Activated T-helper 2 cell treated with anti-CD3 and anti-CD28 coated beads, Interferon-gamma antibody, Interleukin-2, Interleukin-4, amounts not matched to agents 10 μg/mL and 5 μg/mL and 100 μg/mL, durations not matched to agents 14 hours and 24 hours and 36 hours (primary cell): Measurements from ENCODE around the gene KRTAP10-9. TPM values are rescaled to one million over a fixed set of nuclear protein-coding genes. Genes with fewer than 3 reads are reported as not detected.

Experiments
- total RNA-seq: library from RNA; stranded (reverse); gene quantifications from 2 replicates; pipeline ENCODE4 v1.2.3, GENCODE V29; 2022

The KRTAP10-9 gene
- total RNA-seq, 1 donor from 2014 or later, result not detected

Other genes with a start within 250 kb of the KRTAP10-9 start
- gene LRRC3, start 171.6 kb upstream of the KRTAP10-9 start, total RNA-seq, result 2.2 and 2.3 TPM in 2 replicates
- not detected in 2 replicates for gene KRTAP10-1, start 86.9 kb upstream of the KRTAP10-9 start, total RNA-seq
- not detected in 2 replicates for gene KRTAP10-2, start 75.6 kb upstream of the KRTAP10-9 start, total RNA-seq
- not detected in 2 replicates for gene KRTAP10-3, start 68.3 kb upstream of the KRTAP10-9 start, total RNA-seq
- not detected in 2 replicates for gene KRTAP10-4, start 53.4 kb upstream of the KRTAP10-9 start, total RNA-seq
- gene KRTAP10-5, start 46.5 kb upstream of the KRTAP10-9 start, total RNA-seq, result not detected in 2 replicates
- gene KRTAP10-6, start 34.6 kb upstream of the KRTAP10-9 start, total RNA-seq, result not detected in 2 replicates
- not detected in 2 replicates for gene KRTAP10-7, start 26.5 kb upstream of the KRTAP10-9 start, total RNA-seq
- not detected in 2 replicates for gene KRTAP10-8, start 15.0 kb upstream of the KRTAP10-9 start, total RNA-seq
- gene KRTAP10-10, start 10.3 kb downstream of the KRTAP10-9 start, total RNA-seq, result not detected in 2 replicates
- gene KRTAP10-11, start 19.3 kb downstream of the KRTAP10-9 start, total RNA-seq, result not detected in 2 replicates
- not detected in 2 replicates for gene KRTAP12-4, start 27.6 kb downstream of the KRTAP10-9 start, total RNA-seq
- gene KRTAP12-3, start 30.8 kb downstream of the KRTAP10-9 start, total RNA-seq, result not detected in 2 replicates
- not detected in 2 replicates for gene KRTAP12-2, start 39.8 kb downstream of the KRTAP10-9 start, total RNA-seq
- gene KRTAP12-1, start 55.1 kb downstream of the KRTAP10-9 start, total RNA-seq, result not detected in 2 replicates
- gene KRTAP10-12, start 70.1 kb downstream of the KRTAP10-9 start, total RNA-seq, result not detected in 2 replicates
- not detected in 2 replicates for gene TSPEAR, start 84.5 kb downstream of the KRTAP10-9 start, total RNA-seq
- gene UBE2G2, start 174.7 kb downstream of the KRTAP10-9 start, total RNA-seq, result 118 and 119 TPM in 2 replicates
- gene SUMO3, start 191.0 kb downstream of the KRTAP10-9 start, total RNA-seq, result 86.1 and 87.0 TPM in 2 replicates
- 48.1 and 48.3 TPM in 2 replicates for gene PTTG1IP, start 246.6 kb downstream of the KRTAP10-9 start, total RNA-seq